GM18499 (cell line): ENCODE results near the gene SLC39A11.
"Not testable (repeated sequence)": the region's sequence is repeated elsewhere in the genome, so short reads cannot be mapped to it uniquely, and the experiment has no call there.

Source experiments
- ATAC-seq: cut with Tn5 transposase; IDR thresholded peaks from one replicate; pipeline ENCODE4 v1.9.1; 2021; ENCODE audit warnings: moderate number of reproducible peaks; ENCODE audit not compliant: insufficient read depth, unreplicated experiment

SLC39A11 gene

DNA sequence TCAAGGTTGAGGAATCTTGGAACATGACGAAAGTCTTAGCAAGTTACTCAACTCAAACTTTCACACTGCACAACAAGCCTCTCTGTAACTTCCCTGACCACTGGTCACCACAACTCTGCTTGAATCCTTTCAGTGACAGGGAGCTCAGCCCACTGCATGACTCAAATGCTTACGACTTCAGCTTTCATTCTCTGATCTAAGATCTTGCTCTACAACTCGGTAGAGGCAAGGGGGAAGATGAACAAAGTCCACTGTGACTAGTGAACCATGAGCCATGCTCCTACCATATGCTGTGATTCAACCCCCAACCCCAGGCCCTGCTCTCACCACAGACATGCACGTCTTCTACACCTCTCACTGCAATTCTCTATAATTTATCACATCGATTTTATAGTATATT lies 160.9 kb downstream of the SLC39A11 start:
- no peak for ATAC-seq

DNA sequence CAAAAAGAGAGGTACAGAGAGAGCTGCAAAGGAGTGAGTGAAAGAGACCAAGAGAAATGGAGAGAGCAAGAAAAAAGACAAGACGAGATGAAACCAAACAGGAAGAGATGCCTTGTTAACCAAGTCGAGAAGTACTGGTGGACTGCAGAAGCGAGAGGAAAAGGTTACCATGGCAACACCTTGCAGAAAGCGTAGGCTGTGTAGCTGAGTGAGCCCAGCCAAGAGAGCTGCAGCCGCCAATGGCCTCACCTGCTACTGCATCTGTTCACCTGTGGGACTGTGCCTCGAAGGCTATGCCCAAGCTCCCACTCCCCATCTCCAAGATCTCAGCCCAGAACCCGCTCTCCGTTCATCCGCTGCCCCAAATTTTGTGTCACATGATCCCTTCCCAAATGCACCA lies 161.3 kb downstream of the SLC39A11 start:
- ATAC-seq = no peak

DNA sequence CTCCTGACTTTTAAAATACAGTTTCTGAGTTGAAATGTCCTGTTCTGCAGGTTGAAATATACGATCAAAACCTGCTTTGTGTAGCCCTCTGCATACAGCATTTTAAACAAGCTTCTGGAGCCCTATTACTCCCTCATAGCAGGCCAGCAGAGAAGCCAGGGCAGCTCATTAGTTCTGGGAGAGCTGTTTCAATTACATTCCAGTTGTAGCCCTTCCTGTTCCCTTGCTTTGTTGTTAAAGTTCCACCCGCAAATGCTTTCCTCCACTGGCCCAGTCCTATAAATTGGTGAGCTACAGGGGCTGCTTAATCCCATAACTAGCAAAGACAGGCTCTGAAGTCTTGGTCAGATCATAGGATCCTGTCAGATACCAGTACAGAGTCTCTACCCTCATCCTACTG lies 162.5 kb downstream of the SLC39A11 start:
- ATAC-seq = no peak

DNA sequence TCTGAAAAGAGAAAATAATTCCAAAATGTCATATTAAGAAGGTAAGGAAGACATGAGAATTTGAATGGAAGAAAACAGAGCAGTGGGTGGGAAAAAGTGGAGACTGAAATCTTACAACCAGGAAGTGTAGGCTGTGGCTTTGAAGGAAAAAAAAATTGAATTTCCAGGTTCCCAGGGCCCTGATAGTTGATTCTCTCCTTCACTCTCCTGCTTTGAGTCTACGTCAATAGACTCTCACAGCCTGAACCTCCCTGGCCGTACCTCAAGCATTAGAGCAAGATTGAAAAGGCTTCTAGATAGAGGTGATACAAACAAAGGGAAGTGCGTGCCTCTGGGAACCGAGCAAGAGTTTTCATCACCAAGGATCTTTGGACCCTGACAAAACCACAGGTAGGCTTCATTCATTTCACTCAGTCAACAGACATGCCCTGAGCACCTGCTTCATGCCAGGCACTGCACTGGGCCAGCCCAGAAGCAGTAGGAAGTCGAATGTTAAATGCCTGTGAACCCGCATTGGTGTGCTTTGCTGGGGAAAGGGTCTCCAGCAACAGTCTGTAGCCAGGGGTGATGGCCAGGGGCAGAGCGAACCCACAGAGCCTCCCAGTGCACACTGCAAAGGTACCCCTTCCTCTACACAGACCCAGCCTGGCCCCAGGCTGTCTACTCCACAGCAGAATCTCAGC lies 163.9 kb downstream of the SLC39A11 start:
- ATAC-seq = no peak

DNA sequence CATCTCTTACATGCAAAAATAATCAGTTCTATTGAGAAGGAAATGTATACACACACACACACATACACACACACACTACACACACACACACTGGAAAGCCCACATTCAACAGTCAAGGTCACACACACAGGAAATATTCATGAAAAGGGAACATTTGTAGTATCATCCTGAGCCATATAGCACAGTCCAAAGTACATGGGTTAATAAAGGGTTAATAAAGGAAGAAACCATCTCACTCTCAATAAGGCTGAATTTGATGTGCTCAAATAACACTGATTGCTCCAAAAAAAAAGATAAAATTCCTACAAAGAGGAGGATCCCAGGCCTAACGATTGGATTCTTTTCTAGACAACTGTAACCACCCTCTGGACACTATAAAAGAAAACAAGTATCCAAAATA lies 164.7 kb downstream of the SLC39A11 start:
- no peak for ATAC-seq

DNA sequence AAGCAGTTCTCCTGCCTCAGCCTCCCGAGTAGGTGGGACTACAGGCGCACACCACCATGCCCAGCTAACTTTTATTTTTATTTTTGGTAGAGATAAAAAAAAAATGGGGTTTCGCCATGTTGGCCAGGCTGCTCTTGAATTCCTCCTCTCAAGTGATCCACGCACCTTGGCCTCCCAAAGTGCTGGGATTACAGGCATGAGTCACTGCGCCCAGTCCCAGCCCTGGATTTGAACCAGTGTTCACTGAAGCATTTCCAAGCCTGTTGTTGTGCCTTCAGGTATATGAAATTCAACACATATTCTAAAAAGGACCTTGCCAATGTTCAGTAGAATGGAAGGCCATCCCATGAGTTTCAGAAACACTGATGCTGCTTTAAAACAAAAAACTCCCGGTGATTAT lies 165.3 kb downstream of the SLC39A11 start:
- no peak for ATAC-seq

DNA sequence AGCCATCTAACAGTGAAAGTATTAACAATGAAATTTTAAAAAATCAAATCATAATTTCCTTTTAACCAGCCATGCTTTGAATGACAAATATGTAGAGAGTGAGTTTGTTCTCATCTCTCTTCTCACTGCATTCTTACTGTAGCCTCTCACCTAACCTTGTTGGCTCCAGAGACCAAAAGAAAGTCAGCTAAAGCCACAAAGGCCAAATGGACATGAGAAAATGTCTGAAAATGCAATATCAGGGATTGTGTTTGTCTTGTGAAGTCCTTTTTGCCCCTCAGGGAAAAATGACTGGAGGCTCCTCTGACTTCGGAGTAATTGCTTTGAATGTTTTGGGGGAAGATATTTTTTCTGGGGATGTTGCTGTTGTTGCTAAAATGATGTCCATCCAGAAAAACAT lies 166.3 kb downstream of the SLC39A11 start:
- ATAC-seq = no peak

DNA sequence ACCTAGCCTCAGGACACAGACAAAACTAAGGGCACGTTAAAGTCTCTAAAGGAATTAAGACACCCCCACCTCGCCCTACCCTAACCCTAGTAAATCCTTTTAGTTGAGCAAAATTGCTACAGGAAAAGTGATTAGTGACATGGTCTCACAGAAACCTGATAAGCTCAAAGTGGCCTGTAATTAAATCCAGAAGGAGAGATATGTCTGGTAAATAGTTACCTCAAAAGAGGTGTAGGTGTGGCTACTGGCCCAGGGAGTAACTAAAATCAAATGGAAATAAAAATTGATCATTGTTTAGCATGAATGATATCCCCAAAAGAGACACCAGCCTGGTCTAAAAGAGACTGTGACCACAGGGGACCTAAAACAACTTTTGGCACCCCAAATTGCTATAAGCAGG lies 168.3 kb downstream of the SLC39A11 start:
- ATAC-seq = no peak

DNA sequence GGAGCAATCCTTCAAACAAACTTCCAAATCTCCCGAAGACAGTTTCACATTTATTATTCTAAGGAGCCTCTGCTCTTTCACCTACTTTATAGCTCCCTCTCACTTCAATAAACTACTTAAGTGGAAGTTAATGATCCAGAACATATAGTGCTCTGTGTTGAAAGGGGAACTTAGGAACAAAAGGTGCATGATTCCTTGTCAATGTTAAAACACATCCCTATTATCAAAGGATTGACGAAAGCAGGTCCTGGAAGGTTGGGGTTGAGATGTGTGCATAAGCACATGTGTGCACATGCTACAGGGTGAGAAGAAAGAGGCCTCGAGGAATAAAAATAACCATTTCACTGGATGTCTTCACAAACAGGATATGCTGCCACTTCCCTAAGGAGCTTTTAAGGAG lies 170.3 kb downstream of the SLC39A11 start:
- no peak for ATAC-seq

DNA sequence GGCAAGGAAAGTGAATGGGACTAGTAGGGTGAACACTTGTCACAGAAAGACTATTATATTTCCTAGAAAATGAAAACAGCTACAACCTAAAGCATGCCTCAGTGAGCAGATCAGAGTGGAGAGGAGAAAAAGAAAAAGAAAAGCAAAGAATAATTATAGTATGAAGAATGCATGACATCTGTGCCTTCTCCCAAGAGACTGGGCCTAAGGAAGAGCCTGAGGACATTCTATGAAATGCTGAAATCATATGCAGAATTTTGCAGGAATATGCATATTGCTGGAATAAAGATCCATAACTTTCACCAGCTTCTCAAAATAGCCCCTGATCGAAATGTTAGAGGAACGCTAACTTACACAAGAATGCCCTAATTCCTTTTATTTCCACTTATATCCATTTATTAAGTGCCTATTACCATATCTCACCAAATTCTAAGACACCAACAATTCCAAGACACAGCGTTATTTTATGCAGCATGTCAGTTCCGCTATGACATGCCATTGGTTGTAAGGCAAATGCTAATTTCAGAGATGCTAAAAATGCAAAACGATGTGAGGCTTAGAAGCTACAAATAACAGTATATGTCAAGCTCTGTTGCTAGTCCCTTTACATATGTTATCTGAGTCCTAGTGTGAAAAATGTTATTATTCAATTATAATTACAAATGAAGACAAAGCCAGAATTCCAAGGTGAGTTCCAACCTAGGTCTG lies 171.0 kb downstream of the SLC39A11 start:
- no peak for ATAC-seq

DNA sequence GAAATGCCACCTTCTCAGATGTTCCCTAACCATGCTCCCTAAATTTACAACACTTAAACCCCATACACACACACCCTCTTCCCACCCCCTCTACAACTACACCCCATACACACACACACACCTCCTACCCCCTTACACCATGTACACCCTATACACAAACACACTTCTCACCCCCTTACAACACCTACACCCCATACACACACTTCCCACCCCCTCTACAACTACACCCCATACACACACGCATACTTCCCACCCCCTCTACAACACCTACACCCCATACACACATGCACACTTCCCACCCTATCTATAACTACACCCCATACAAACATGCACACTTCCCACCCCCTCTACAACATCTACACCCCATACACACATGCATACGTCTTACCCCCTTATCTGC lies 172.0 kb downstream of the SLC39A11 start:
- ATAC-seq = no peak

DNA sequence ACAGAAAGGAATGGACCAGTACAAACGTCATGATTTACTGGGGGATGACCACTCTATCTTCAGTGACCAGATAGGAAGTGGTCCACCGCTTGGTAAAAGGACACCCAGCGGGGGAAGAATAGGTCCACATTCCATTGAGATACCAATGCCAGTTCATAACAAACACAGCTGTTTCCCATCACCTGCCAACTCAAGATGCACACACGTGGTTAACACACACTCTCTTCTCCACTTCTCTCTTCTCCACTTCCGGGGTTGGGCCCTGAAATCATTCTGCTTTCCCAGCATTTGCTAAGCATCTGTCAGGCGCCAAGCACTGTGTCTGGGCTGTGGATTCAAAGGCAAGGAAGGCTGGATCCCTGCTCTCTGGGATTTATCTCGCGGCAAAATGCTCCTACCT lies 175.5 kb downstream of the SLC39A11 start:
- ATAC-seq = no peak

DNA sequence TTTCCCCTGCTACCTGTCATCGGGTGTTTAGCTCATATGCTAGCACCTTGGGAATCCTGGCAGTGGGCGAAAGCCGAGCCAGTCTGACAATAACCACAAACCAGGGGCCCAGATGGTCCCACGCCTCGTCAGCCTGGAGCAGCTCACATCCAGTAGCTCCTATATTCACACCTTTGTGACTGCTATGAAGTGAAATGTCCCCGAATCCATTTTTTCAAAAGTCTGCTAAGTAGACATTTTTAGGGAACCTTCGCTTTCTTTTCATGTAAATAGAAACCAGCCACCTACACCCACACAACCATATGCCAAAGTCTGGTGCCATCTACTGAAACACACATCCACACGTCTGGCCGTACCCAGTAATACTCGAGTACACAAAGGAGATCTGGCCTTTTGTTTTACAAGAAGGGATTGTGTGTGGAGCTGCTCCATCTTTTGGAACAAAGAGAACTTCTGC lies 176.8 kb downstream of the SLC39A11 start:
- ATAC-seq = no peak

DNA sequence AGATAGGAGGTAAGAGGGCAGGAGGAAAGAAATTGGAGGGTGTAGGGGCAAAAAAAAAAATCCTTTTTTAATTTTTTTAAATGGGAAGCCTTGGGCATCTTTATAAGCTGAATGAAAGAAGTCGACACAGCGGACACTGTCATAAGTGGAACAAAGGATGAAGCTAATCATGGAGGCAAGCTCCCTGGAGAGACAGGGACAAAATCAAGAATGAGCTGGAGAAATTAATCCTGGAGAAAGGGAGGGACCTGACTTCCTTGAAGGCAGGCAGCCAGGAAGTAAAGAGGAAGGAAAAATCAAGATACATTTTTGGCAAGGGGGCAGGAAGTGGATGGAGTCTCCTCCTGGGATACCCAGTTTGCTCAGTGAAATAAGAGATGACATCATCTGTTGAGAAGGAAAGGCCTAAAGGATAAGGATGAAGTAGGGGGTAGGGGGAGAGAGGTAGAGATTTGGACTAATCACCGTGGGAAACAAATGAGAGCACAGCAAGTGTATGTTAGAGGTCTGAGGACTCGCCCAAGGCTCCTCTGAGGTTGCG lies 179.3 kb downstream of the SLC39A11 start:
- no peak for ATAC-seq

DNA sequence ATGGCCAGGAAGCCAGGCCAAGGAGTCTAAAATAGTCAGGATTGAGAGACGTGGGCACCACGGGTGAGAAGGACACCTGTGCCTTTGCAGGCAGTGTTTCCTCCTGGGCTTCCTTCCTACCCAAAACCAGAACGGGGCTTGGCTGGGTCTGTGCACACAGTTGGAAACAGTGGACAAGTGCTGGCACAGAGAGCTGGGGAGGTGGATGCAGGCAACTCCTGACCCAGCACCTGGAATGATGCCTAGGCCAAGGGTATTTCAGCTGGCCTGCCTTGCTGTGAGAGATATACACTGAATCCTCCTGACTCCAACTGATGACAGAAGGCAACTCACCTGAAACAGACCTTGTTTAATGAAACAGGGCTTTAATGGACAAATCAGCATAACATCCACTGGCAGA lies 186.2 kb downstream of the SLC39A11 start:
- ATAC-seq = no peak

DNA sequence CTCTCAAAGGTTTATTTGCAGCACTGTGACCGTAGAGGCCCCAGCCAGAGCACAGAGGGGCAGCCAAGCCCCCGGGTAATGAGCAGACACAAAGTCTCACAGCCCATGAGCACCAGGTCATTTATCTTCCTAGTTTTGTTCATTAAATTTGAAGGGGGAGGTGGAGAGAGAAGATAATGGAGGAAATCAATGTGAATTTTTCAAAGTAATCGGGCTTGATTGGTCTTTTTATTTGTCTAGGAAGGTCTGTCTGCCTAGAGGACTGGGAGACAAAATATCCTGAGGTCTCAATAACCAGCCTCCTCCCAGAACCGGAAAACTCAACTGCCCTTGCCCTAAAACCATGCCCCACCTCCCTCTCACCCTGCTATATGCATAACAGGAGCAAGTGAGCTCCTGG lies 189.0 kb downstream of the SLC39A11 start:
- no peak for ATAC-seq

DNA sequence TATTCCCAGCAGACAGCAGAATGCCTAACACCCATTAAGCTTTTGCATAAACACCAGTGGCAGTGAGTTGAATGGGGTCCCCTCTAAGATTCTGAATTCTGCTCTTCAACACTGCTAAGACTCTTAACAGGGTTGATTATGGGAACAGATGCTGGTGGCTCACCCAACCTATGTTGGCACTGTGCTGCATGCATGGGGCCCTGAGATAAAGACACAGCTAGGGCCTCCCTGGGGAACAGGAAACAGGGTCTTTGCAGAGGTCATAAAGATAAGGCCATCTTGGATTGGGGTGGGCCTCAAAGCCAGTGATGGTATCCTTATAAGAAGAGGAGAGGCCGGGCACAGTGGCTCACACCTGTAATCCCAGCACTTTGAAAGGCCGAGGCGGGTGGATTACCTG lies 190.8 kb downstream of the SLC39A11 start:
- ATAC-seq = no peak

DNA sequence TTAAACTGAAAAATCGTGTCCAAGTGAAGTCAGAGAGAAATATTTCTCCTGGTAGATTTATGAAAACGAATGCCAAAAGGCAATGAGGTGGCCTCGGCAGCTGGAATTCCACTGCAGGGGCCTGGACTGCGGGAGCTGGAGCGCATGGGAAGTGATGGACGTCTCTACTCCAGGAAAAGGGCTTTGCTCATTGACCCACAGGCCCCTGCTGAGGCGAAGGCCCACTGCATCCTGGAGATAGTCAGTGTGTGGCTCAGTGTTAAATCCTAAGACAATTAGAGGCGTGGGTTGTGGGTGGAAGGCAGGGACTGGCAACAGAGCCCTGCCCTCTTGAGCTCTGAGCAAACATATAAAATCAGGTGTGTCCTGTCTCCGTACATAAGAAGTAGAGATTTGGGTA lies 191.4 kb downstream of the SLC39A11 start:
- no peak for ATAC-seq

DNA sequence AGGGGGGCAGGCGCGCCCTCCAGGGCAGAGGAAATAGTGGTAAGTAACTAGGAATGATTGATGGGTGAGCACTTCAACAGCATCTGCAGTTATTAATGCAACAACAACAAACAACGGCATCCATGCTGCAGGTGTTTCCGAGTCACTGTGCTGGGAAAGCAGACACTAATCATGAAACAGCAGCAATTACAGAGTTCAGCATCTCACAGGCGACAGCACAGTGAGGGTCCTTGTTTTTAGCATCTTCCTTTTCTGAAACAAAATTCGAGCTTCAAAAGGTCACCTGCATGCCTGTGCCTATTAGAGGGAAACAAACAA lies 191.9 kb downstream of the SLC39A11 start:
- ATAC-seq = no peak

DNA sequence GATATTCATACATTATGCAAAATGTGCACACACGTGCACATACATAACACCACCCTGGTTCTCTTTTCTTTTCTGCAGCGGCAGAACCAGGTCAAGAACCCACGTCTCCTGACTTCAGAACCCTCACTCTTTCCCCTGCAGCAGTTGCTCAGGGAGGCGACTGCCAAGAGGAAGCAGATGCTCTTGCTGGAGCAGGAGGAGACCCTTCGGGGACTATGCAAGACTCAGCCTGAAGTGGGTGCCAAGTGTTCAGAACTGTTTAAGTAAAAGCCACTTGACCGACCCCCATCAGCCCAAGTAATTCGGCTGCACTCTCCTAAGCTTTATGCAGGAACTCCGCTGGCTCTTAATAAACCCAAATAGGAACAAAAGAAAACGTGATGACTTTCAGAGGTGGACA lies 193.8 kb downstream of the SLC39A11 start:
- ATAC-seq = no peak

DNA sequence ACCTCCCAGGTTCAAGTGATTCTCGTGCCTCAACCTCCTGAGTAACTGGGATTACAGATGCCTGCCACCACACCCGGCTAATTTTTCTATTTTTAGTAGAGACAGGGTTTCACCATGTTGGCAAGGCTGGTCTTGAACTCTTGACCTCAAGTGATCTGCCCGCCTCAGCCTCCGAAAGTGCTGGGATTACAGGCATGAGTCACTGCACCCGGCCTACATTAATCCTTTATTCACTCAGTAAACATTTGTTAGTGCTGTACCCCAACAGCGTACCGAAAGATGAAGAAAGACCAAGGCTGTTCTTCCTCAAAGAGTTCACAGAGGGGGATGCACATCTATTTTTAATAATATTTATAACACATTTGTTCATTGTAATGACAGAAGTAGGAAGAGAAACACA lies 196.2 kb downstream of the SLC39A11 start:
- ATAC-seq = not testable (repeated sequence)

DNA sequence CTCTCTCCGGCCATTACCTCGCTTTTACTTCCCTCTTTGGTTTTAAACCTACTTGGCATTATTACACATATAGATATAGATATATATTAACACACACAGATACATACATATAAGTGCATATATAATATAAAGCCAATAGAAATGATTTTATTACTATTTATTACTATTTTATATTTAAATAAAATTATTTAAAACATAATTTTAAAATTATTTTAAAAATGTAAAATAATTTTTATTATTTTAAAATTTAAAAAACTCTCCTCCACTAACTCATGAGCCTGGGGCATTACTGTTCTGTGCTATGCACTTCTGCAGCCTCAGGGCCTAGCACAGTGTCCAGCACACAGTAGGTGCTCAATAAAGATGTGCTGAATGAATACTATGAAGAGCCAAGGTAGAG lies 200.9 kb downstream of the SLC39A11 start:
- no peak for ATAC-seq
